Fibroblast of skin of scalp (primary cell): ENCODE measurements around the gene HAPSTR1.

Experiments used
- DNase-seq: peaks from one replicate; pipeline ENCODE4 v3.0.0-alpha.2; 2013

The HAPSTR1 gene

DNA sequence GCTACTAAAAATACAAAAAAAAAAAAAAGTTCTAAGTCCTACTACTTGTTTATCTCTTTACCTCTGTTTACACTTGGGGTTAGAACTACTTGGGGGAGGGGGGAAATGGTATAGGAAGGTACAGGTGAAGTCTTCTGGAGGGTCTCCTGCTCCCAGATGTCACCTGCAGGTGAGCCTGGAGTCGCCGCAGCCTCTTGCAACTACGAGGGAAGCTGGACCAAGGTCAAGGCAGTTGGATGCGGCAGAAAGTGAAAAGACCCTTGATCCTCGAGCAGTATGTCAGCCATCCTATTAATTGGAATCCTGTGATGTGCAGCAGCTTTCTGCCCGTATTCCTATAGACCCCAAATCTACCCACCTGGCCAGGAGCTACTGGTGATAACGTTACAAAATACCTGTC lies 33.0 kb downstream of the HAPSTR1 start:
- DNase-seq, result no peak

DNA sequence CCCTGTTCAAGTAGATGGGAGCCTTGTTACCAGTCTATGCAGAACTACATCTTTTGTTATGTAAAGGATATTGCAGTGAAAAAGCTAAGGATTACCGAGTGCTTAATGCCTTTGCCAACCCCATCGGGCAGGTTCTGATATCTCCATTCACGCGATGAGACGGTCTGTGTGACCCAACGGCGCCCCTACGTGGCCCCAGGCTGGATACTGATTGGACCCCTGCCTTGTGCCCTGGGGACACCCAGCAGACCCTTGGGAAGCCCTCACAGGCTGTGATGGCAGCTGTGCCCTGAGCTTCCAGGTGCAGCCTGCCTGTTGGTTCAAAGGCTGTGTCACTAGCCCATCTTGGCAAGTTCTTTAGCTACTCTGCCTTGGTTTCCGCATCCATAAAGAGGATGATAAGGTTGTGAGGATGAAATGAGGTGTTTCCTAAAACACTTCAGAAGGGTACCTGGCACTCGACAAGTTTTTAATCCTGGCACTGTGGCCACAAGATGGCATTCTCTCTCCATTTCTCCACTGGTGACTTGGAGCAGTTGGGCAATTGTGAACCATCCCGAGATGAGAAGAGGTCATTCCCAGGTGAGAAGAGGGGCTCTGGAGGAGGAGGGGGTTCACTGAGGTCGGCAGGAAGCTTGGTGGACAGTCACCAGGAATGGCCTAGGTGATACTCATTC lies 33.6 kb downstream of the HAPSTR1 start:
- no peak for DNase-seq

DNA sequence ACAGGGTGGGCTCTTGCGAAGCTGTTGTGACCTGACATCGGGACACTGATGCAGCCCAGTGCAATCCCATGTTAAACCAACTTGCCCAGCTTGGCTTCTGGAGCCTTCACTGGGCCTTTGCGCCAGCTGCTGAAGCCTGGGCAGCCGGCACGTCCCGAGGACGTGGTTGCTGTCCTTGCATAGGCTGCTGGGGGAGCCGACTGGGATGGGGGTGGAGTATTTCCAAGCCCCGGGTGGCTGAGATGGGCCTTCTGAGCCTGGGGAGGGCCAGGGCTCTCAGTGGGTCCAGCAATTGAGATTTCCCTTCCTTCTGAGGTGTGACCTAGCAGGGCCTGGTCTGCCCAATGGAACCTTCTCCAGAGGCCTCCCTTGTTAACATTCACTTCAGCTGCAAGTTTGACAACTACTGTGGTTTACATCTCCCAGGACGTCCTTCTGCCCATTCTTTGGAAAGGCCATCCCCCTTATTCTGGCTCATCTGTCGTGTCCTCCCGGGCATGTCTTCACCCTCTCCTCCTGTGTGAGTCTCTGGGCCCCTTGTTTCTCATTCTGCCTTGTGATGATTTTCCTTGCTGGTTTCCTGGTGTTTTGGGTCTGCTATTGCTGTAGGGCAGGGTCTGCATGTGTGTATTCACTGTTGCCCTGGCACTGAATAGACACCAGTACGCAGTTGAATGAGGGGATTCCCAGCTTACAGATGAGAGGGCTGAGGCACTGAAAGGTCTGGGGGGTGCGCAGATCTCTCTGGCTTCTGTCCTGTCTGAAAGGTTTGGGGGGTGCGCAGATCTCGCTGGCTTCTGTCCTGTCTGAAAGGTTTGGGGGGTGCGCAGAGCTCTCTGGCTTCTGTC lies 34.4 kb downstream of the HAPSTR1 start:
- no peak for DNase-seq

DNA sequence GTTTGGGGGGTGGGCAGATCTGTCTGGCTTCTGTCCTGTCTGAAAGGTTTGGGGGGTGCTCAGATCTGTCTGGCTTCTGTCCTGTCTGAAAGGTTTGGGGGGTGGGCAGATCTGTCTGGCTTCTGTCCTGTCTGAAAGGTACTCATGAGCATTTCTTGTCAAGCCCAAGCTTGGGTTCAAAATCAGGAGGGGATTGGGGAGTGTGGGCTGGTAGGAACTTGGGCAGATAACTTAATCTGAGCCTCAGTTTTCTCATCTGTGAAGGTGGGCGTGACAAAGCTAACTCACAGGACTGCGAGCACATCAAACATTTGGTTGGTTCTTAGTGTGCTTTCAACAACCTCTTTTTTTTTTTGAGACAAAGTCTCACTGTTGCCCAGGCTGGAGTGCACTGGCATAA lies 35.2 kb downstream of the HAPSTR1 start:
- no peak for DNase-seq

DNA sequence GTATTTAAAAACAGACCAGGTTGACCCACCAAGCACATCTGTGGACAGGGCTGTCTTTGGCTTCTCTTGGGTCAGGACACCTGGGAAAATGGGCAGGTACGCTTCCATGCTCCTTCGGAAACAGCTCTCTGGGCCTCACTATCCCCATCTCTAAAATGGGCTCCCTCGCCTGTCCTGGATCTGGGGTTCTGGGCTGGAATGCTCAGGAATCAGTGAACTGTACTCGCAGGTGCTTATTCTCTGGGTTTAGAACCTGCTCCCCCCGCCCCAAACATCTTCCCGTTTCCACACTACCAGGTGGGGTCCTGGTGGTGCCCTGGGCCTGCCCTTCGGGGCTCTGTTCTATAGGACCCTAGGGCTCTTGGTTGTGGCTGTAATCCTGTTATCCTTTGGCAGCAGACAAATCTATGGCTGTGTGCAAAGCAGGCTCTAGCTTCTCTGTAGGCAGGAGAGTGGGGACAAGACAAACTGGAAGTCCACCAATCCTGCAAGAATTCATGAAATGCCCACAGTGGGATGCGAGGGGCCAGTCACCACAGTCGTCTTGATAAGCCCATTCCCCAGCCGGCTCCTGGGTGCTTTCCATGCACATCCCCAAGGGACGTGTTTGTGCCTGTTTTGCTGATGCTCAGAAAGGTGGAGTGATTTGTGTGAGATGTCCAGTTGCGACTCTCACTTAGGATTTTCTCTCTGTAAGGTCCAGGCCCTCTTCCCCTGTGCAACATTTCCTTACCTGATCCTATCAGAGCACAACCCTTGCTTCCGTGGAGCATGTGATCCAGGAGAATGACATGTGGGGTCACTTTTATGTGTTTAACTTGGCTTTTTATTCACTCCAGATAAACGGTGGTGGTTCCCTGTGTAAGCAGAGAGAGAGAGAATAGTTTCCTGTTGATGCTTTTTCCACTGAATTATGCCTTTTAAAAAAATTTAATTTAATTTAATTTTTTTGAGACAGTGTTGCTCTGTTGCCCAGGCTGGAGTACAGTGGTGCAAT lies 37.2 kb downstream of the HAPSTR1 start:
- no peak for DNase-seq

DNA sequence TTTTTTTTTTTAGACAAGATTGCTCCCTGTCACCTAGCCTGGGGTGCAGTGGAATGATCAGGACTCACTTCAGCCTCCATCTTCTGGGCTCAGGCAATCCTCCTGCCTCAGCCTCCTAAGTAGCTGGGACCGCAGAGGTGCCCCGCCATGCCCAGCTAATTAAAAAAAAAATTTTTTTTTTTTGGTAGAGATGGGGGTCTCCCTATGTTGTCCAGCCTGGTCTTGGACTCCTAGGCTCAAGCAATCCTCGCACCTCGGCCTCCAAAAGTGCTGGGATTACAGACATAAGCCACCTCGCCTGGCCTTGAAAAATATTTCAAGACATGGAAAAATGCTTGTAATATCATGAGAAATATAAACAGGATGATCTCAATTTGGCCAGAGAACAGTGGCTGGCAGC lies 42.9 kb downstream of the HAPSTR1 start:
- no peak for DNase-seq

DNA sequence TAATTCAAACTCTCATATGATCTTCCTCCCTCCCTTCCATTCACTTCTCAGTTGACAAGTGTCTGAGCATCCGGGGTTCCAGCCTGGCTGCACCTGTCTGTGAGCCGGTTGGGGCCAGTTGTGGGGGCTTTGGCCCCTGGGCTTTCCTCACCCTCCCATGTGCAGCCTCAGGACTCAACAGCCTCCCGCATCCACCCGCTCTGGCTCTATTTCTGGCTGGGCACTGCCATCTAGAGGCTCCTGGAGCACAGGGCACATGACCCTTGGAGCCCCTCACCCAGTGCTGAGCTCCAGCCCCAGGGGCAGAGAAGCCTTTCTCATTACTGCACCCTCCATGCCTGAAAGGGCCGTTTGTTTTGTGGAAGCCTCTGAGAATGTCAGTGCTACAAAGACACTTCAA lies 43.3 kb downstream of the HAPSTR1 start:
- DNase-seq, result peak; percentile 66

DNA sequence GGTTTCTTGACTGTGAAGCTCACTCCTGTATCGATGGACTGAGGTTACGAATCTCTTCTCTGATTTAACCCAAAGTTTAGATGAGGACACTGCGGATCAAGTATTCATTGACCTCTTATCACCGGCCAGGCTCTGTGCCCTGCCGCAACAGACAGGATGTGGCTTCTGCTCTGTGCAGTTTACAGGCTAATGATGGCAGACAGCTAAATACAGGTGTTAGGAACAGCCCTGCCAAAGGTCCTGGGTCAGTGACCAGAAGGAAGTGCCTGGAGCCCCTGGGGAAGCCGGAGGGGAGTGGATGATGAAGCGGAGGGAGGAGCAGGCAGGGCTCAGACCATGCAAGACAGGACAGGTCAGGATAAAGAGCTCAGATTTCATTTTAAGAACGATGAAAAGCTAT lies 44.4 kb downstream of the HAPSTR1 start:
- no peak for DNase-seq

DNA sequence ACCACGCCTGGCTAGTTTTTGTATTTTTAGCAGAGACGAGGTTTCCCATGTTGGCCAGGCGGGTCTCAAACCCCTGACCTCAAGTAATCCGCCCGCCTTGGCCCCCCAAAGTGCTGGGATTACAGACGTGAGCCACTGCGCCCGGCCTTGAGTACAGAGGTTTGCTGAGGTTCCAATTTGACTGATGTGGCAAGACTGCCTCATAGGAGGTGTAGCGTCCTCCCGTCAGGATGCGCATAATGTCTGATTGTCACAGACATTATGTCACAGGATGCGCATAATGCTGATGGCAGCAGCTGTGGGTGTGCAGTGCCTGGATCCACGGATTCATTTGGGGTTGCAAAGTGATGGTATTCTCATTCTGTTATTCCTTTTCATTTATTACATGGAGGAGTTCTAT lies 45.2 kb downstream of the HAPSTR1 start:
- no peak for DNase-seq

DNA sequence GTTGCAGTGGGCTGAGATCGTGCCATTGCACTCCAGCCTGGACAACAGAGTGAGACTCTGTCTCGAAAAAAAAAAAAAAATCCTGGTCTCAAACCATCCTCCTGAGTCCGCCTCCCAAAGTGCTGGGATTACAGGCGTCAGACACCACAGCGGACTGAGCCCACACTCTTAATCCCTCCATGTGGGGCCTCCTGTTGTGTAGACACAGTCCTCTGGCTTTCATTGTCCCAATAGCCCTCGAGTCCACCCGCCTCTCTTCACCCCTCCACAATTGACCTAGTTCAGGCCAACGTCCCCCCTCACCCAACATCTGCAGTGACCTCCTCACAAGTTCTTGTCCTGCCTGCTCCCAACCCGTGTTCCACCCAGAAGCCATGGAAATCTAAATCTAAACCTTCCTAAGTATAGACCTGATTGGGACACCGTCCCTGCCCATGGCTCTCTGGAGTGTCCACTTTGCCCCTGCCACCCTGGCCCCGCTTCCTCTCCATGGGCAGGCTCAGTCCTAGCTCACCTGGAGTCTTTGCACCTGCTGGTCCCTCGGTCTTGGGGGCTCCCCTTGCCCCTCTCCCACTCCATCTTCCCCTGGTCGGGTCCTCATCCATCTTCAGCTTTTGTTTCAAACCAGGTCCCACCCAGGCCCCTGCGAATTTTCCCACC lies 46.7 kb downstream of the HAPSTR1 start:
- no peak for DNase-seq

DNA sequence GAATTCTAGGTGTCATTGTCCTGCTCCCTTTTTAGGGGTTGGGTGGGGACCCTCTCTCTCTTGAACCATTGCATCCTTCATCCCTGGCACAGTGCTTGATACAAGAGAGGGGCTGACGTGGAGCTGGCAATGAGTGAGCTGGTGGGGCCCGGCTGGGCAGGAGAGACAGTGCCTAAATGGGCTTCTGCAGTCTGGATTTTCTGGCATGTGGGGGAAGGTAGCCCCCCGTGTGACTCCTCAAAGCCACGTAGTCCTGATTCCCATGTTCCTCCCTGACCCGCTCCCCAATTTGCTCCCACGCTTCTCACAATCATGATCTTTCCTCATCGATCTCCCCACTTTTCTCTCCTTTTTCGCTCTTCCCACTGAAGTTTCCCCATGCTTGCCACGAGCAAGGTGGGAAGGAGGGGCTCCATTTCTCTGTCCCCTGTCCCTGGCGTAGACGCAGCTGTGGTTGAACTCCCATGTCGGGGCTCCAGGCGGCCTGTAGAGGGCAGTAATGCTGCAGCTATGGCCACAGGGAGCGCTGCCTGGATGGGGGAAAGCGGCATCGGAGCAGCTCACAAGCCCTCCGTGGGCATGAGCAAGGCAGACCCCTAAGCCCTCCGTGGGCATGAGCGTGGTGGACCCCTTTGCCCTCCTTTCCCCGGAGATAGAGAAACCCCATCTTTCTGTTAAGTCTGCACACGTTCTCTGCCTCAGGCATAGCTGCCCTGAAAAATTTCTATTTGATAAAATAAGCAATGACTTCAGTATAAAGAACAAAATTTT lies 47.5 kb downstream of the HAPSTR1 start:
- DNase-seq, result peak; percentile 62

DNA sequence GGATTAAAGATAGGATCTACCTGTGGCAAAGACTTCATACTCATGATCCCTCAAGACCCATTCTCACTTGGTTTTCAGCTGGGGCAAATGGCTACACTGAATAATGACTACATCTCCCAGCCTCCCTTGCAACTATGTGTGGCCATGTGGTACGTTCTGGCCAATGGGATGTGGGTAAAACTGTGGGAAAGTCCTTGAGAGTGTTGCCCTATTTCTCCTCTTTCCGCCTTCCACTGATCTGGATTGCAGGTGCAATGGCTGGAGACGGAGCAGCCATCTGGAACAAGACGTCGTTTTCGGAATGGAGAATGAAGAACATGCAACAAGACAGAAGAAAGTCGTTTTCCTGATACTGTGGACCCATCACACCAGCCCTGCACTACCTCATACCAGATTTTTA lies 48.5 kb downstream of the HAPSTR1 start:
- DNase-seq, result peak; percentile 38
